PC-9 (cell line): ENCODE measurements around the gene KIAA1671.

Source experiments
- CTCF ChIP-seq: fragments of 200-600 bp; sonication (generic); conservative IDR thresholded peaks from 2 replicates; pipeline ENCODE4 v1.6.1; 2017; ENCODE audit warnings: mixed run types, antibody characterized with exemption, mild to moderate bottlenecking, moderate library complexity
- EZH2 ChIP-seq: fragments of 200-600 bp; sonication (generic); IDR thresholded peaks from 2 replicates; pipeline ENCODE4 v1.8.0; 2017; ENCODE audit warnings: antibody characterized with exemption, low read depth

GRCh38 chr22:25183949-25184619 is 231.6 kb downstream of the KIAA1671 start:
- TF ChIP-seq CTCF (no peak), EZH2 (no peak)
